PC-9 (cell line): Measurements from ENCODE around the gene CDKN1A.
"Not testable (repeated sequence)": the region's sequence is repeated elsewhere in the genome, so short reads cannot be mapped to it uniquely, and the experiment has no call there.

Source experiments
- EZH2 ChIP-seq: fragments of 200-600 bp; sonication (generic); IDR thresholded peaks from 2 replicates; pipeline ENCODE4 v1.8.0; 2017; ENCODE audit warnings: antibody characterized with exemption, low read depth
- TF ChIP-seq, protein P1 (sequence below): fragments of 200-600 bp; sonication (generic); conservative IDR thresholded peaks from 2 replicates; pipeline ENCODE4 v1.6.1; 2017; ENCODE audit warnings: mixed run types, antibody characterized with exemption, mild to moderate bottlenecking, moderate library complexity

DNA sequence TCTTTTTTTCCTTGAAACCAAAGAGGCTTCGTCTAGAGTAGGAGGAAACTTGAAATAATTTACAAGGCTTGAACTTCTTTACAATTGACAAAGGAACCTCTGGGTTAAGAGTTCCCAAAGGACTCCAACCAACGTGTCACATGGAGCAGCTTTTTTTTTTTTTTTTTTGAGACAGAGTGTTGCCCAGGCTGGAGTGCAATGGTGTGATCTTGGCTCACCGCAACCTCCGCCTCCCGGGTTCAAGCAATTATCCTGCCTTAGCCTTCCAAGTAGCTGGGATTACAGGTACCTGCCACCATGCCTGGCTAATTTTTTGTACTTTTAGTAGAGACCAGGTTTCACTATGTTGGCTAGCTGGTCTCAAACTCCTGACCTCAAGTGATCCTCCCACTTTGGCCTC is 24.0 kb upstream of the CDKN1A start:
- not testable (repeated sequence) for TF ChIP-seq EZH2
- TF ChIP-seq, protein P1, sequence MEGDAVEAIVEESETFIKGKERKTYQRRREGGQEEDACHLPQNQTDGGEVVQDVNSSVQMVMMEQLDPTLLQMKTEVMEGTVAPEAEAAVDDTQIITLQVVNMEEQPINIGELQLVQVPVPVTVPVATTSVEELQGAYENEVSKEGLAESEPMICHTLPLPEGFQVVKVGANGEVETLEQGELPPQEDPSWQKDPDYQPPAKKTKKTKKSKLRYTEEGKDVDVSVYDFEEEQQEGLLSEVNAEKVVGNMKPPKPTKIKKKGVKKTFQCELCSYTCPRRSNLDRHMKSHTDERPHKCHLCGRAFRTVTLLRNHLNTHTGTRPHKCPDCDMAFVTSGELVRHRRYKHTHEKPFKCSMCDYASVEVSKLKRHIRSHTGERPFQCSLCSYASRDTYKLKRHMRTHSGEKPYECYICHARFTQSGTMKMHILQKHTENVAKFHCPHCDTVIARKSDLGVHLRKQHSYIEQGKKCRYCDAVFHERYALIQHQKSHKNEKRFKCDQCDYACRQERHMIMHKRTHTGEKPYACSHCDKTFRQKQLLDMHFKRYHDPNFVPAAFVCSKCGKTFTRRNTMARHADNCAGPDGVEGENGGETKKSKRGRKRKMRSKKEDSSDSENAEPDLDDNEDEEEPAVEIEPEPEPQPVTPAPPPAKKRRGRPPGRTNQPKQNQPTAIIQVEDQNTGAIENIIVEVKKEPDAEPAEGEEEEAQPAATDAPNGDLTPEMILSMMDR: not testable (repeated sequence)
